Vagina (tissue), 2 donors: ENCODE results near the gene RFX8.

Source experiments
- CTCF ChIP-seq, 3 experiments: fragments of 450-650 bp in 2 of 3; fragments of 200-600 bp in 1 of 3; sonication (generic) in 1 of 3; IDR thresholded peaks; one replicate each; pipeline ENCODE4 v1.5.1; 2017 to 2019; ENCODE audit warnings: antibody characterized with exemption in 3 of 3, mild to moderate bottlenecking in 2 of 3, moderate library complexity in 2 of 3
- POLR2A ChIP-seq, 2 donors: fragments of 450-650 bp; IDR thresholded peaks; one replicate each; pipeline ENCODE4 v1.6.1; 2017; ENCODE audit warnings: antibody characterized with exemption in 2 of 2, mild to moderate bottlenecking in 2 of 2, moderate library complexity in 2 of 2

GRCh38 chr2:101520246-101520645, 45.3 kb upstream of the RFX8 start:
- TF ChIP-seq POLR2A (IDR thresholded peaks at IDR 0.05) = no peak
- no peak for TF ChIP-seq CTCF (IDR thresholded peaks at IDR 0.05)
